ENCODE measurements around the gene YWHAE. TPM values are rescaled to one million over a fixed set of nuclear protein-coding genes. Genes with fewer than 3 reads are reported as not detected.
"Not testable (repeated sequence)": the region's sequence is repeated elsewhere in the genome, so short reads cannot be mapped to it uniquely, and the experiment has no call there.

The YWHAE gene
- polyA plus RNA-seq, 1 experiment = 1,187 TPM

GRCh38 chr17:1354030-1354429, 46.0 kb downstream of the YWHAE start:
- TF ChIP-seq CTCF (IDR thresholded peaks at IDR 0.05; ENCODE audit: low read depth, low read length) = no peak
- Histone ChIP-seq H3K27me3 (ENCODE audit: control insufficient read depth, insufficient read depth, low read length) (no peaks in the 10 kb centered on the region), H3K4me3 (ENCODE audit: low read depth, low read length) (no peak overlapping the region), H3K27ac (ENCODE audit: low read depth, low read length) (no peak overlapping the region), H3K9me3 (ENCODE audit: control insufficient read depth, insufficient read depth, low read length) (no peaks in the 10 kb centered on the region)
- no peak for DNase-seq (ENCODE audit: low read depth, low spot score)
- CTCF ChIA-PET = no interaction called here
- POLR2A ChIA-PET = no interaction called here

GRCh38 chr17:1352530-1352929, 47.5 kb downstream of the YWHAE start:
- not testable (repeated sequence) for H3K9me3 ChIP-seq (ENCODE audit: control insufficient read depth, insufficient read depth, low read length); DNase-seq (ENCODE audit: low read depth, low spot score); H3K4me3 ChIP-seq (ENCODE audit: low read depth, low read length); H3K27me3 ChIP-seq (ENCODE audit: control insufficient read depth, insufficient read depth, low read length); H3K27ac ChIP-seq (ENCODE audit: low read depth, low read length)
- ChIA-PET CTCF (interaction anchor here (0.7 to 3.2 kb wide), 2 partner anchors 13 kb away, joined by 3 to 21 read pairs; no protein-coding TSS in a partner anchor), POLR2A (interaction anchor here (0.7 kb wide), 1 partner anchor 163 kb away, joined by 5 read pairs; no protein-coding TSS in a partner anchor)

GRCh38 chr17:1351971-1352370, 48.1 kb downstream of the YWHAE start:
- no peaks in the 10 kb centered on the region for H3K9me3 ChIP-seq (ENCODE audit: control insufficient read depth, insufficient read depth, low read length)
- no peaks in the 10 kb centered on the region for H3K27me3 ChIP-seq (ENCODE audit: control insufficient read depth, insufficient read depth, low read length)
- CTCF ChIA-PET = interaction anchor here (3.2 kb wide), 1 partner anchor 13 kb away, joined by 21 read pairs; no protein-coding TSS in a partner anchor
- TF ChIP-seq CTCF (IDR thresholded peaks at IDR 0.05; ENCODE audit: low read depth, low read length) = no peak
- DNase-seq (ENCODE audit: low read depth, low spot score) = no peak
- POLR2A ChIA-PET = interaction anchor here (0.7 kb wide), 1 partner anchor 163 kb away, joined by 5 read pairs; no protein-coding TSS in a partner anchor
- H3K4me3 ChIP-seq (ENCODE audit: low read depth, low read length) = no peak overlapping the region
- no peak overlapping the region for H3K27ac ChIP-seq (ENCODE audit: low read depth, low read length)

- CTCF ChIA-PET = interaction anchor here (3.2 kb wide), 1 partner anchor 14 kb away, joined by 21 read pairs; no protein-coding TSS in a partner anchor
- Histone ChIP-seq H3K27me3 (ENCODE audit: control insufficient read depth, insufficient read depth, low read length) (no peaks in the 10 kb centered on the region), H3K9me3 (ENCODE audit: control insufficient read depth, insufficient read depth, low read length) (no peaks in the 10 kb centered on the region), H3K4me3 (ENCODE audit: low read depth, low read length) (no peak overlapping the region), H3K27ac (ENCODE audit: low read depth, low read length) (no peak overlapping the region)
- no peak for TF ChIP-seq CTCF (IDR thresholded peaks at IDR 0.05; ENCODE audit: low read depth, low read length)
- POLR2A ChIA-PET = no interaction called here
- DNase-seq (ENCODE audit: low read depth, low spot score) = no peak
Measured at GRCh38 chr17:1351275-1351674, 48.7 kb downstream of the YWHAE start.

GRCh38 chr17:1347589-1348323, 52.3 kb downstream of the YWHAE start:
- H3K4me3 ChIP-seq (ENCODE audit: low read depth, low read length) = no peak overlapping the region
- no peak for TF ChIP-seq CTCF (IDR thresholded peaks at IDR 0.05; ENCODE audit: low read depth, low read length)
- no peaks in the 10 kb centered on the region for H3K9me3 ChIP-seq (ENCODE audit: control insufficient read depth, insufficient read depth, low read length)
- CTCF ChIA-PET = no interaction called here
- no peaks in the 10 kb centered on the region for H3K27me3 ChIP-seq (ENCODE audit: control insufficient read depth, insufficient read depth, low read length)
- POLR2A ChIA-PET = interaction anchor here (0.7 kb wide), 1 partner anchor 211 kb away, joined by 5 read pairs; no protein-coding TSS in a partner anchor
- no peak overlapping the region for H3K27ac ChIP-seq (ENCODE audit: low read depth, low read length)
- no peak for DNase-seq (ENCODE audit: low read depth, low spot score)
